Chondrocyte (in vitro differentiated cells): Measurements from ENCODE around the gene PGBD1. TPM values are rescaled to one million over a fixed set of nuclear protein-coding genes. Genes with fewer than 3 reads are reported as not detected.

Experiments
- DNase-seq: peaks from one replicate; pipeline ENCODE4 v3.0.0; 2021; ENCODE audit warnings: mixed read lengths, low spot score
- H3K27ac Mint-ChIP-seq: one replicate; pipeline ENCODE4 v1.8.0; 2021; ENCODE audit warnings: mild to moderate bottlenecking, moderate library complexity, mixed read lengths; ENCODE audit not compliant: unreplicated experiment
- H3K27me3 Mint-ChIP-seq: 2 replicates; pipeline ENCODE4 v1.8.0; 2021; ENCODE audit warnings: low read depth, mixed read lengths
- H3K36me3 Mint-ChIP-seq: 2 replicates; pipeline ENCODE4 v1.8.0; 2021; ENCODE audit warnings: low read depth, mixed read lengths
- H3K4me1 Mint-ChIP-seq: 2 replicates; pipeline ENCODE4 v1.8.0; 2021; ENCODE audit warnings: low read depth, mild to moderate bottlenecking, mixed read lengths
- H3K4me3 Mint-ChIP-seq: one replicate; pipeline ENCODE4 v1.8.0; 2021; ENCODE audit warnings: mild to moderate bottlenecking, moderate library complexity, mixed read lengths; ENCODE audit not compliant: unreplicated experiment
- H3K9me3 Mint-ChIP-seq: 2 replicates; pipeline ENCODE4 v1.8.0; 2021; ENCODE audit warnings: low read depth, mixed read lengths
- total RNA-seq: library from RNA; stranded (reverse); gene quantifications from 3 replicates; pipeline ENCODE4 v1.2.1, GENCODE V29; 2021
- TF ChIP-seq, protein P1 (sequence below): fragments of 200-600 bp; sonication (generic); IDR thresholded peaks from 2 replicates; pipeline ENCODE4 v1.5.0; 2021; ENCODE audit warnings: antibody characterized with exemption, mild to moderate bottlenecking, moderate library complexity

The PGBD1 gene
- total RNA-seq, 1 donor from 2014 or later, result 8.5 TPM

DNA sequence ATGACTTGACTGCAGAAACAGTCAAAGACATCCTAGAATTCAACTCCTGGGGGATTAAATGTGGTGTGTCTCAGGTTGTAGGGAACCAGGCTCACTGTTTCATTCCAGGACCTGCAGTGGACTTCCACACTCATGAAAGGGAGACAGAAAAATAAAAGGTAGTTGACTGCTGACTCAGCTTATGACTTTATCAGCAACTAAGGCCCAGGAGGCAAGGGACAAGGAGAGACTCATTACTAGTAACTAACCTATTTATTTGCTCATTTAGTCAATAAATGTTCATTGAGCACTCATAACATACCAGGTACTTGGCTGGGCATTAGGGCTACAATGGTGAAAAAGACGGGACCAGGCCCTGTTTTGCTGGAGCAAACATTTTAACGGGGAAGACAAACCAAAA is 51.7 kb downstream of the PGBD1 start:
- TF ChIP-seq, protein P1, sequence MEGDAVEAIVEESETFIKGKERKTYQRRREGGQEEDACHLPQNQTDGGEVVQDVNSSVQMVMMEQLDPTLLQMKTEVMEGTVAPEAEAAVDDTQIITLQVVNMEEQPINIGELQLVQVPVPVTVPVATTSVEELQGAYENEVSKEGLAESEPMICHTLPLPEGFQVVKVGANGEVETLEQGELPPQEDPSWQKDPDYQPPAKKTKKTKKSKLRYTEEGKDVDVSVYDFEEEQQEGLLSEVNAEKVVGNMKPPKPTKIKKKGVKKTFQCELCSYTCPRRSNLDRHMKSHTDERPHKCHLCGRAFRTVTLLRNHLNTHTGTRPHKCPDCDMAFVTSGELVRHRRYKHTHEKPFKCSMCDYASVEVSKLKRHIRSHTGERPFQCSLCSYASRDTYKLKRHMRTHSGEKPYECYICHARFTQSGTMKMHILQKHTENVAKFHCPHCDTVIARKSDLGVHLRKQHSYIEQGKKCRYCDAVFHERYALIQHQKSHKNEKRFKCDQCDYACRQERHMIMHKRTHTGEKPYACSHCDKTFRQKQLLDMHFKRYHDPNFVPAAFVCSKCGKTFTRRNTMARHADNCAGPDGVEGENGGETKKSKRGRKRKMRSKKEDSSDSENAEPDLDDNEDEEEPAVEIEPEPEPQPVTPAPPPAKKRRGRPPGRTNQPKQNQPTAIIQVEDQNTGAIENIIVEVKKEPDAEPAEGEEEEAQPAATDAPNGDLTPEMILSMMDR, result no peak
- H3K36me3 Mint-ChIP-seq, result peaks cover 6% of the 10 kb centered on the region
- H3K27ac Mint-ChIP-seq, result no peak overlapping the region
- H3K4me1 Mint-ChIP-seq, result peaks cover 3% of the 10 kb centered on the region
- H3K4me3 Mint-ChIP-seq, result no peak overlapping the region
- DNase-seq, result no peak
- H3K9me3 Mint-ChIP-seq, result peaks cover 5% of the 10 kb centered on the region
- no peaks in the 10 kb centered on the region for H3K27me3 Mint-ChIP-seq

DNA sequence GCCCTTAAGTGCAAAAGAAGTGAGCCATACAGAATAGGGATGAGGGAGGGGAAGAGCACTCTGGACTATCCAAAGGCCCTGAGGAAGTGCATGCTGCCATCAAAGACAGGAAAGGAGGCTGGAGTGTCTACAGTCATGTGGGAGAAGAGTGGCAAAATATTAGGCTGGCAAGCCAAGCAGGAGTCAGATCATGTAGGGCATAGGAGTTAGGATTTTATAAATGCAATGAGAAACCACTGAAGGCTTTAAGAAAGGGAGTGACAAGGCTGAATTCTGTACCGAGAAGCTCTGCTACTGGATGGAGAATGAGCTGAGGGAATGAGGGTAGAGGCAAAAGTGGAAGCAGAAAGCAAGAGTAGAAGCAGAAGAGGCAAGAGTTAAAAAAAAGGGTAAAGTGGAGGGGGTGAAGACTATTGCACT is 52.2 kb downstream of the PGBD1 start:
- no peak overlapping the region for H3K4me3 Mint-ChIP-seq

DNA sequence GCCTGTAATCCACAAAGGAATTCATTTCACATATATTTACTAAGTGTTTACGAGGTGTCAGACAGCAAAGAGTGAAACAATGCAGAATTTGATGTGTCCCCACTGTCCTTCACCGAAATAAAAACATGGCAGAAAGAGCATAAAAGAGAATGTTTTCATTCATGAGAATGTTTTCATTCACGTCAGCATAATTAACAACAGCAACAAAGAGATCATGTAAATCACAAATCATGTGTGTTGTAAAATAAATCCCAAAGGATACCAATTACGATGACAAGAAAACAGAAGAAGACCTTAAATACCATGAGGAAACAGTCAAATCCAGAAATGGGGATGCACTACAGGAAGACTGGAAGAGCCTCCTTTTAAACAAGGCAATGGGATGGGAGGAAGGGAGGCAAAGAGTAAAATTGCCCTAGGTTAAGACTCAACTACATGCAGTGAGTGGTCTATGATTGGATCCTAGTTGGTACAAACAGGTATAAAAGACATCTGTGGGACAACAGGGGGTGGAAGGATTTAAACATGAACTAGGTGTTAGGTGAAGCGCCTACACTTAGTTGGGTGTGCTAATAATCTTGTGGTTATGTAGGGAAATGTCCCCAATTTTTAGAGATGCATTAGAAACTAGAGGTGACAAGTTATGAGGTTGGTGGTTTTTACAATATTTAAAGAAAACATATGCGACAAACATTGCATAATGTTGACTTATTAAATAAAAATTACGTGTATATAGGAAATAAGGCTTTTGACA is 53.1 kb downstream of the PGBD1 start:
- no peak overlapping the region for H3K4me3 Mint-ChIP-seq
- no peaks in the 10 kb centered on the region for H3K27me3 Mint-ChIP-seq
- TF ChIP-seq, protein P1, result no peak
- no peak for DNase-seq
- no peaks in the 10 kb centered on the region for H3K9me3 Mint-ChIP-seq
- H3K4me1 Mint-ChIP-seq, result peaks cover 3% of the 10 kb centered on the region
- H3K36me3 Mint-ChIP-seq, result no peaks in the 10 kb centered on the region
- H3K27ac Mint-ChIP-seq, result no peak overlapping the region

More for the DNA sequence above, 52.2 kb downstream of the PGBD1 start:
- Mint-ChIP-seq H3K9me3 (peaks cover 3% of the 10 kb centered on the region), H3K27ac (no peak overlapping the region), H3K36me3 (peaks cover 6% of the 10 kb centered on the region), H3K27me3 (no peaks in the 10 kb centered on the region), H3K4me1 (peaks cover 3% of the 10 kb centered on the region)
- no peak for DNase-seq
- TF ChIP-seq, protein P1, result no peak

DNA sequence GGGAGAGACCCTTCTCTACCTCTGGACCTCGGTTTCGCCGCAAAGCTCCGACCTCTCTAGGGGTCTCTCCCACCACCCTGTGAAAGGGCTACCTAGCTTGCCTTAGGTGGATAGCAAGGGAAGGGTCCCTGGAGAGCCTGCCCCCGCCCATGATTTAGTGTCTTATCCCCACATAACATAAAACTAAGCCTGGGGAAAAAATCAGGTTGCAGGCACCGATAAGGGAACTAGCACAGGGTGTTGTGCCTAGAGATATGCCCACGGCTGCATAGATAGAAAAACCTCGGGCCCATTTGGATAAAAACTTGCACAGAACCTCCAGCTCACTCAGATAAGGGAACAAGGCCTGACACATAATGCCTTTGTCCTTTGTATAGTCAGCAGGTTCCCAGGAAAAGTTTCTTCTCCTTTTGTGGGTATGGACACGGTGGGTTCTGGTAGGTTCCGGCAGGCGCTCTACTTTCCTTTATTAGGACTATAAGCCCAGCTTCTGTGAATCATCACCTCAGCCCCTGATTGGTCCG is 53.7 kb downstream of the PGBD1 start:
- TF ChIP-seq, protein P1, result no peak
- DNase-seq, result no peak
- no peaks in the 10 kb centered on the region for H3K27me3 Mint-ChIP-seq
- peaks cover under 1% of the 10 kb centered on the region for H3K9me3 Mint-ChIP-seq
- H3K4me1 Mint-ChIP-seq, result peaks cover 3% of the 10 kb centered on the region
- H3K27ac Mint-ChIP-seq, result no peak overlapping the region
- H3K4me3 Mint-ChIP-seq, result no peak overlapping the region
- H3K36me3 Mint-ChIP-seq, result no peaks in the 10 kb centered on the region

DNA sequence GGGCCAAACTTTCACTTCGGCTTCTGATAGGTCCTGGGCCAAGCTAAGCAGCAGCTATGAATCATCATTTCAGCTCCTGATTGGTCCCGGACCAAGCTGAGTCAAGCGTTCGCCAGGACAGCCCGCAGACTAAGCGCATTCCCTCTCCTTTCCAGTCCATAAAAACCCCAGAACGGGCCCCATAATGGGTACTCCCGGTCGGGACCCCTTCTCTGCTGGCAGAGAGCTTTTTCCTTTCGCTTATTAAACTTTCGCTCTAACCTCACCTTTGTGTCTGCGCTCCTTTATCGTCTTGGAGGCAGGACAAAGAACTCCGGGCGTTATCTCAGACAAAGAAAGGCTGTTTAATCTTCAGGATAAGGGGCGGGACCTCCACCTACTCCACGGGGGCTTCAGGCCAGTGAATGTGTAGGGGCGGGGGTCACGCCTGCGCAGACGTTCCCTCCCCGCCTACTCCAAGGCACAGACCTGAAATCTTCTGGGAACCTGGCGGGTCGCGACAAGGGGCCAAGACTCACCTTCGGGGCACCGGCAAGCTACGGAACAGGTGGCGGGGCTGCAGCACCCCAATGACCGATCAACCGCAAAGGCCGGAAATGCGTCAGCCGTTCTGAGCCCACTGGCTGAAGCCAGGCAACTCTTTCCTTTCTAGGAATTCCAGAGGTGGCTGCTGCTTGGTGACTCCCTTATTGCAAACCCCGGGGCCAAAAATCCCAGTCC is 54.4 kb downstream of the PGBD1 start, which contains the start of gene ZSCAN31:
ZSCAN31 (minus strand) TSS at position 585 of the 720 bp plus-strand sequence. CDS start 6,465 bp downstream, outside the sequence.
- DNase-seq, result peak; percentile 95
- Mint-ChIP-seq H3K27ac (no peak within 1 kb of the TSS), H3K36me3 (no peaks in the 10 kb centered on the region), H3K4me1 (peaks cover 3% of the 10 kb centered on the region), H3K9me3 (peaks cover 4% of the 10 kb centered on the region), H3K4me3 (no peak within 1 kb of the TSS), H3K27me3 (no peaks in the 10 kb centered on the region)
- TF ChIP-seq, protein P1, result no peak
